Endothelial cell of umbilical vein (primary cell): ENCODE results near the gene MARF1.

ENCODE experiments used
- CTCF ChIP-seq, 2 donors: IDR thresholded peaks; 1 replicate in 1 of 2; 2 replicates in 1 of 2; pipeline ENCODE4 v1.5.1; 2011; ENCODE audit warnings: low read length in 2 of 2, mild to moderate bottlenecking in 2 of 2, moderate library complexity in 2 of 2, control low read depth in 1 of 2, inconsistent platforms in 1 of 2, low read depth in 1 of 2; ENCODE audit not compliant: insufficient read depth in 1 of 2; ENCODE audit errors: extremely low read depth in 1 of 2
- EZH2 ChIP-seq: IDR thresholded peaks from 2 replicates; pipeline ENCODE4 v1.6.1; 2012; ENCODE audit warnings: borderline replicate concordance, low read depth, mild to moderate bottlenecking, moderate library complexity, low read length, inconsistent platforms; ENCODE audit not compliant: severe bottlenecking
- FOS ChIP-seq: IDR thresholded peaks from 2 replicates; pipeline ENCODE4 v1.6.1; 2011; ENCODE audit warnings: mild to moderate bottlenecking, low read length, moderate library complexity, borderline replicate concordance; ENCODE audit not compliant: insufficient read depth
- GATA2 ChIP-seq: IDR thresholded peaks from 2 replicates; pipeline ENCODE4 v1.7.0; 2011; ENCODE audit warnings: low read depth, mild to moderate bottlenecking, moderate library complexity, mixed read lengths, low read length; ENCODE audit not compliant: insufficient read length, insufficient read depth
- JUN ChIP-seq: IDR thresholded peaks from 2 replicates; pipeline ENCODE4 v1.6.1; 2011; ENCODE audit warnings: borderline replicate concordance, low read depth; ENCODE audit not compliant: insufficient read length, insufficient read depth
- MAX ChIP-seq: IDR thresholded peaks from 2 replicates; pipeline ENCODE4 v1.6.1; 2011; ENCODE audit not compliant: insufficient read depth, insufficient read length
- MYC ChIP-seq: IDR thresholded peaks from one replicate; pipeline ENCODE4 v1.6.1; 2011; ENCODE audit warnings: mild to moderate bottlenecking, low read depth, low read length
- POLR2A ChIP-seq: IDR thresholded peaks from 2 replicates; pipeline ENCODE4 v1.6.1; 2012; ENCODE audit warnings: low read depth, mild to moderate bottlenecking, control low read depth, low read length
- POLR2AphosphoS5 ChIP-seq: IDR thresholded peaks from 2 replicates; pipeline ENCODE4 v1.6.1; 2012; ENCODE audit warnings: low read depth, mild to moderate bottlenecking, control low read depth, low read length, moderate library complexity; ENCODE audit not compliant: insufficient read depth

GRCh38 chr16:15578824-15579223, 64.1 kb downstream of the MARF1 start:
- TF ChIP-seq EZH2 (no peak), CTCF (IDR thresholded peaks at IDR 0.05; ENCODE audit: extremely low read depth in 1 of 2, insufficient read depth in 1 of 2, low read depth in 1 of 2, low read length in 2 of 2) (no peak), POLR2A (no peak), JUN (no peak), POLR2AphosphoS5 (no peak), FOS (no peak), MAX (no peak), MYC (no peak), GATA2 (no peak)
